HepG2 (cell line): ENCODE results near the gene ZNF75A. TPM values are rescaled to one million over a fixed set of nuclear protein-coding genes. Genes with fewer than 3 reads are reported as not detected.

Experiments used
- CBFB ChIP-seq: sonication (generic); formaldehyde crosslinking; IDR thresholded peaks from 2 replicates; pipeline ENCODE4 v1.4.0; 2020; ENCODE audit warnings: missing genetic modification reagents
- MTA1 ChIP-seq: sonication (generic); formaldehyde crosslinking; IDR thresholded peaks from 2 replicates; pipeline ENCODE4 v1.4.0; 2020; ENCODE audit warnings: missing genetic modification reagents, mild to moderate bottlenecking, borderline replicate concordance
- NPAS2 ChIP-seq: sonication (generic); formaldehyde crosslinking; IDR thresholded peaks from 2 replicates; pipeline ENCODE4 v1.8.0; 2022; ENCODE audit warnings: mild to moderate bottlenecking, missing genetic modification reagents, borderline replicate concordance
- SIX1 ChIP-seq: sonication (generic); formaldehyde crosslinking; IDR thresholded peaks from 2 replicates; pipeline ENCODE4 v1.4.0; 2020; ENCODE audit warnings: missing genetic modification reagents, borderline replicate concordance
- STAT5B ChIP-seq: sonication (generic); formaldehyde crosslinking; IDR thresholded peaks from 2 replicates; pipeline ENCODE4 v1.4.0; 2020; ENCODE audit warnings: missing genetic modification reagents
- ZBTB21 ChIP-seq: sonication (generic); formaldehyde crosslinking; IDR thresholded peaks from 2 replicates; pipeline ENCODE4 v1.4.0; 2020; ENCODE audit warnings: missing genetic modification reagents
- ZNF44 ChIP-seq: sonication (generic); formaldehyde crosslinking; IDR thresholded peaks from 2 replicates; pipeline ENCODE4 v1.5.1; 2020; ENCODE audit warnings: mild to moderate bottlenecking, missing genetic modification reagents
- ZNF768 ChIP-seq: sonication (generic); formaldehyde crosslinking; IDR thresholded peaks from 2 replicates; pipeline ENCODE4 v1.4.0; 2020; ENCODE audit warnings: missing genetic modification reagents
- ZNF816 ChIP-seq: sonication (generic); formaldehyde crosslinking; IDR thresholded peaks from 2 replicates; pipeline ENCODE4 v1.8.0; 2022; ENCODE audit warnings: missing genetic modification reagents, mild to moderate bottlenecking, borderline replicate concordance
- polyA plus RNA-seq, 8 experiments: library from polyadenylated mRNA; depleted of rRNA in 3 of 8; stranded (reverse) in 7 of 8; unstranded in 1 of 8; fragments of >200 nt; fragmentation: Illumina TruSeq in 4 of 8; extraction: Trizol in 4 of 8; gene quantifications; 2 replicates each; pipeline versions ENCODE4 v1.2.1 to v1.2.3, GENCODE V29; 2011 to 2016; ENCODE audit warnings: low read depth in 4 of 8, missing spikeins in 1 of 8, mixed read lengths in 1 of 8; ENCODE audit not compliant: insufficient read depth in 1 of 8
- total RNA-seq, 5 experiments: library from RNA; depleted of rRNA; stranded (reverse); fragments of >200 nt; fragmentation: Illumina TruSeq; extraction: Trizol; gene quantifications; 2 replicates each; pipeline ENCODE4 v1.2.3, GENCODE V29; 2016; ENCODE audit warnings: low read depth in 1 of 5
- TF ChIP-seq, protein P1 (sequence below): sonication (generic); formaldehyde crosslinking; IDR thresholded peaks from 2 replicates; pipeline ENCODE4 v1.5.0; 2020; ENCODE audit warnings: missing genetic modification reagents
- TF ChIP-seq, protein P2 (sequence below): IDR thresholded peaks from 2 replicates; pipeline ENCODE4 v1.6.1; 2016; ENCODE audit warnings: mild to moderate bottlenecking
- TF ChIP-seq, protein P3 (sequence below): IDR thresholded peaks from 2 replicates; pipeline ENCODE4 v1.6.1; 2016

Gene ZNF75A
- total and polyA plus RNA-seq, 2 of the 13 experiments (the other 11 are each of a cell fraction or from before 2014, with no cell fraction given) = 1.4 to 2.1 TPM

DNA sequence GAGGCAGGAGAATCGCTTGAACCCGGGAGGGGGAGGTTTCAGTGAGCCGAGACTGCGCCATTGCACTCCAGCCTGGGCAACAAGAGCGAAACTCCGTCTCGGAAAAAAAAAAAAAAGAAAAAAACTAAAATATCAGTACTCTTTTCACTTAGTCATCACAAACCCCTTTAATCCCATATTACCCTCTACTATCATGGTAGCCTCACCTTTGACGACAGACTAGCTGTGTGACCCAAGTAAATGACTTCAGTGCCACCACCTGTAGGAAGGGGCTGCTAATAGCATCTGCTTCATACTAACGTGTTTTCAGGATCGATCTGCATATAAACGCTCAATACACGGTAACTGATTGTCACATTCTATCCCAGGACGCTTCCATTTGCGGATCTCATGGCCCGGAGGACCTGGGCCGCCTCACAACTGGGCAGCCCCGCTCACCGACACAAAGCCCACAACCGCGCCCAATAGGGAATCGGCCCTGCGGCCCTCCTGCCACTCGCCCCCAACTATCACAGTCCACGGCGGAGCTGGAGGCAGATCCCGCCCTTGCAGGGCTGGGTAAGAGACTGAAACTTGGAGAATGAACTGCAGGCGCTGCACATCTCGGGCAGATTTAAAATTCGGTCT, 23.1 kb upstream of the ZNF75A start (continued):
- TF ChIP-seq SIX1 (CRISPR knock-in tag) (no peak), ZNF816 (CRISPR knock-in tag) (no peak), ZNF768 (CRISPR knock-in tag) (no peak), ZBTB21 (CRISPR knock-in tag) (peak; percentile 50; the same call in 1 of the 2 replicates), ZNF44 (CRISPR knock-in tag) (no peak; the same call in 1 of the 2 replicates), CBFB (CRISPR knock-in tag) (0 out of 2 replicates have a peak, but pooled peaks have one; percentile 5), MTA1 (peak; percentile 47; the same call in 1 of the 2 replicates), NPAS2 (CRISPR knock-in tag) (no peak), STAT5B (CRISPR knock-in tag) (0 out of 2 replicates have a peak, but pooled peaks have one; percentile 10)
- TF ChIP-seq, protein P1, sequence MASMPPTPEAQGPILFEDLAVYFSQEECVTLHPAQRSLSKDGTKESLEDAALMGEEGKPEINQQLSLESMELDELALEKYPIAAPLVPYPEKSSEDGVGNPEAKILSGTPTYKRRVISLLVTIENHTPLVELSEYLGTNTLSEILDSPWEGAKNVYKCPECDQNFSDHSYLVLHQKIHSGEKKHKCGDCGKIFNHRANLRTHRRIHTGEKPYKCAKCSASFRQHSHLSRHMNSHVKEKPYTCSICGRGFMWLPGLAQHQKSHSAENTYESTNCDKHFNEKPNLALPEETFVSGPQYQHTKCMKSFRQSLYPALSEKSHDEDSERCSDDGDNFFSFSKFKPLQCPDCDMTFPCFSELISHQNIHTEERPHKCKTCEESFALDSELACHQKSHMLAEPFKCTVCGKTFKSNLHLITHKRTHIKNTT (CRISPR knock-in tag) = 0 out of 2 replicates have a peak, but pooled peaks have one; percentile 68
- TF ChIP-seq, protein P2, sequence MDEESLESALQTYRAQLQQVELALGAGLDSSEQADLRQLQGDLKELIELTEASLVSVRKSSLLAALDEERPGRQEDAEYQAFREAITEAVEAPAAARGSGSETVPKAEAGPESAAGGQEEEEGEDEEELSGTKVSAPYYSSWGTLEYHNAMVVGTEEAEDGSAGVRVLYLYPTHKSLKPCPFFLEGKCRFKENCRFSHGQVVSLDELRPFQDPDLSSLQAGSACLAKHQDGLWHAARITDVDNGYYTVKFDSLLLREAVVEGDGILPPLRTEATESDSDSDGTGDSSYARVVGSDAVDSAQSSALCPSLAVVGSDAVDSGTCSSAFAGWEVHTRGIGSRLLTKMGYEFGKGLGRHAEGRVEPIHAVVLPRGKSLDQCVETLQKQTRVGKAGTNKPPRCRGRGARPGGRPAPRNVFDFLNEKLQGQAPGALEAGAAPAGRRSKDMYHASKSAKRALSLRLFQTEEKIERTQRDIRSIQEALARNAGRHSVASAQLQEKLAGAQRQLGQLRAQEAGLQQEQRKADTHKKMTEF = no peak; the same call in 1 of the 2 replicates
- TF ChIP-seq, protein P3, sequence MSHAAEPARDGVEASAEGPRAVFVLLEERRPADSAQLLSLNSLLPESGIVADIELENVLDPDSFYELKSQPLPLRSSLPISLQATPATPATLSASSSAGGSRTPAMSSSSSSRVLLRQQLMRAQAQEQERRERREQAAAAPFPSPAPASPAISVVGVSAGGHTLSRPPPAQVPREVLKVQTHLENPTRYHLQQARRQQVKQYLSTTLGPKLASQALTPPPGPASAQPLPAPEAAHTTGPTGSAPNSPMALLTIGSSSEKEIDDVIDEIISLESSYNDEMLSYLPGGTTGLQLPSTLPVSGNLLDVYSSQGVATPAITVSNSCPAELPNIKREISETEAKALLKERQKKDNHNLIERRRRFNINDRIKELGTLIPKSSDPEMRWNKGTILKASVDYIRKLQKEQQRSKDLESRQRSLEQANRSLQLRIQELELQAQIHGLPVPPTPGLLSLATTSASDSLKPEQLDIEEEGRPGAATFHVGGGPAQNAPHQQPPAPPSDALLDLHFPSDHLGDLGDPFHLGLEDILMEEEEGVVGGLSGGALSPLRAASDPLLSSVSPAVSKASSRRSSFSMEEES (CRISPR knock-in tag) = no peak
